HEK293T (cell line): ENCODE data around the gene ABCC10.

Source experiments
- CTCF ChIA-PET: fragments of 350-600 bp; formaldehyde crosslinking; extraction: SDS; loops from one replicate; lab custom pipeline; 2021; ENCODE audit warnings: antibody characterized with exemption, inconsistent platforms; lab: Yijun Ruan, JAX
- POLR2A ChIA-PET: fragments of 350-600 bp; formaldehyde crosslinking; extraction: SDS; loops from one replicate; lab custom pipeline; 2020; ENCODE audit warnings: antibody characterized with exemption, inconsistent platforms; lab: Yijun Ruan, JAX
- DNase-seq: peaks from one replicate; pipeline ENCODE4 v3.0.0; 2012; ENCODE audit warnings: mixed read lengths; ENCODE audit errors: extremely low spot score
- ARNT ChIP-seq: fragments of 450-650 bp; IDR thresholded peaks from 2 replicates; pipeline ENCODE4 v1.6.1; 2017; ENCODE audit warnings: mild to moderate bottlenecking
- BHLHE40 ChIP-seq: fragments of 450-650 bp; IDR thresholded peaks from 2 replicates; pipeline ENCODE4 v1.6.1; 2016; ENCODE audit warnings: mild to moderate bottlenecking, moderate library complexity, borderline replicate concordance
- CTBP1 ChIP-seq: fragments of 450-650 bp; IDR thresholded peaks from 2 replicates; pipeline ENCODE4 v1.6.1; 2016; ENCODE audit warnings: borderline replicate concordance
- ELF4 ChIP-seq: fragments of 450-650 bp; IDR thresholded peaks from 2 replicates; pipeline ENCODE4 v1.6.1; 2017; ENCODE audit warnings: antibody characterized with exemption
- FOXA1 ChIP-seq: fragments of 450-650 bp; IDR thresholded peaks from 2 replicates; pipeline ENCODE4 v1.6.1; 2016; ENCODE audit warnings: mild to moderate bottlenecking
- FOXK2 ChIP-seq: fragments of 450-650 bp; IDR thresholded peaks from 2 replicates; pipeline ENCODE4 v1.6.1; 2016; ENCODE audit warnings: mild to moderate bottlenecking
- FOXM1 ChIP-seq: fragments of 450-650 bp; IDR thresholded peaks from 2 replicates; pipeline ENCODE4 v1.6.1; 2017; ENCODE audit warnings: mild to moderate bottlenecking, borderline replicate concordance
- HDGF ChIP-seq: fragments of 450-650 bp; IDR thresholded peaks from 2 replicates; pipeline ENCODE4 v1.6.1; 2017; ENCODE audit warnings: antibody characterized with exemption, borderline replicate concordance
- L3MBTL2 ChIP-seq: fragments of 450-650 bp; conservative IDR thresholded peaks from 2 replicates; pipeline ENCODE4 v1.6.1; 2016; ENCODE audit warnings: mild to moderate bottlenecking
- LEF1 ChIP-seq: fragments of 450-650 bp; IDR thresholded peaks from 2 replicates; pipeline ENCODE4 v1.6.1; 2017; ENCODE audit warnings: mild to moderate bottlenecking, borderline replicate concordance
- NFRKB ChIP-seq: fragments of 450-650 bp; IDR thresholded peaks from 2 replicates; pipeline ENCODE4 v1.6.1; 2016; ENCODE audit warnings: mild to moderate bottlenecking, moderate library complexity
- SP1 ChIP-seq: fragments of 450-650 bp; IDR thresholded peaks from 2 replicates; pipeline ENCODE4 v1.6.1; 2017
- SUZ12 ChIP-seq: fragments of 450-650 bp; IDR thresholded peaks from 2 replicates; pipeline ENCODE4 v1.6.1; 2016; ENCODE audit warnings: mild to moderate bottlenecking
- TARDBP ChIP-seq: fragments of 450-650 bp; IDR thresholded peaks from 2 replicates; pipeline ENCODE4 v1.6.1; 2016
- ZNF384 ChIP-seq: fragments of 450-650 bp; IDR thresholded peaks from 2 replicates; pipeline ENCODE4 v1.6.1; 2016
- TF ChIP-seq, protein P1 (sequence below): fragments of 450-650 bp; IDR thresholded peaks from 2 replicates; pipeline ENCODE4 v1.6.1; 2016

The ABCC10 gene

DNA sequence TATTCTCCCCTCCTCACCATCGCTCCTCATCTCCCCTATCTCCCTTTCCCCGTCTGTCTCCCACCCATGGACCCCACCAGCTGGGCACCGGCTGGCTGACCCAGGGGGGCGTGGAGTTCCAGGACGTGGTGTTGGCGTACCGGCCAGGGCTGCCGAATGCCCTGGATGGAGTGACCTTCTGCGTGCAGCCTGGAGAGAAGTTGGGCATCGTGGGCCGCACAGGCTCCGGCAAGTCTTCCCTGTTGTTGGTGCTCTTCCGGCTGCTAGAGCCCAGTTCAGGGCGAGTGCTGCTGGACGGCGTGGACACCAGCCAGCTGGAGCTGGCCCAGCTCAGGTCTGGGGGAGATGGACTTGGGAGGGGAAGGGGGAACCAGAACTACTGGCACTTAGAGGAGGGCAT, 20.3 kb downstream of the ABCC10 start:
- POLR2A ChIA-PET, result no interaction called here
- DNase-seq, result no peak
- TF ChIP-seq L3MBTL2 (no peak), LEF1 (no peak), NFRKB (no peak), ARNT (no peak), ELF4 (no peak), FOXK2 (no peak), FOXM1 (no peak), ZNF384 (no peak), BHLHE40 (no peak), SUZ12 (no peak), TARDBP (no peak), CTBP1 (no peak), SP1 (no peak), FOXA1 (no peak), HDGF (no peak)
- TF ChIP-seq, protein P1, sequence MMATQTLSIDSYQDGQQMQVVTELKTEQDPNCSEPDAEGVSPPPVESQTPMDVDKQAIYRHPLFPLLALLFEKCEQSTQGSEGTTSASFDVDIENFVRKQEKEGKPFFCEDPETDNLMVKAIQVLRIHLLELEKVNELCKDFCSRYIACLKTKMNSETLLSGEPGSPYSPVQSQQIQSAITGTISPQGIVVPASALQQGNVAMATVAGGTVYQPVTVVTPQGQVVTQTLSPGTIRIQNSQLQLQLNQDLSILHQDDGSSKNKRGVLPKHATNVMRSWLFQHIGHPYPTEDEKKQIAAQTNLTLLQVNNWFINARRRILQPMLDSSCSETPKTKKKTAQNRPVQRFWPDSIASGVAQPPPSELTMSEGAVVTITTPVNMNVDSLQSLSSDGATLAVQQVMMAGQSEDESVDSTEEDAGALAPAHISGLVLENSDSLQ, result no peak
- CTCF ChIA-PET, result no interaction called here

DNA sequence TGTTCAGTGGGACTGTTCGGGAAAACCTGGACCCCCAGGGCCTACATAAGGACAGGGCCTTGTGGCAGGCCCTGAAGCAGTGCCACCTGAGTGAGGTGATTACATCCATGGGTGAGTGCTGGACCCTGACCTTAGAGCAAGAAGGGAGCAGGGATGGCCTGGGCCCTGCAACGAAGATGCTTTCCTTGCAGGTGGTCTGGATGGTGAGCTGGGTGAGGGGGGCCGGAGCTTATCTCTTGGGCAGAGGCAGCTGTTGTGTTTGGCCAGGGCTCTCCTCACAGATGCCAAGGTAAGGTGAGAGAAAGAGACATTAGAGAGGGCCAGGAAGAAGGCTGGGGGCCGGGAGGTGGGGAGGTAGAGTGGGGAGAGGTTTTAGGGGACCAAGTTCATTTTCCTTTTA, 21.6 kb downstream of the ABCC10 start:
- TF ChIP-seq, protein P1, result no peak
- POLR2A ChIA-PET, result no interaction called here
- DNase-seq, result no peak
- CTCF ChIA-PET, result interaction anchor here (0.7 kb wide), 1 partner anchor 48 kb away, joined by 4 read pairs; no protein-coding TSS in a partner anchor

DNA sequence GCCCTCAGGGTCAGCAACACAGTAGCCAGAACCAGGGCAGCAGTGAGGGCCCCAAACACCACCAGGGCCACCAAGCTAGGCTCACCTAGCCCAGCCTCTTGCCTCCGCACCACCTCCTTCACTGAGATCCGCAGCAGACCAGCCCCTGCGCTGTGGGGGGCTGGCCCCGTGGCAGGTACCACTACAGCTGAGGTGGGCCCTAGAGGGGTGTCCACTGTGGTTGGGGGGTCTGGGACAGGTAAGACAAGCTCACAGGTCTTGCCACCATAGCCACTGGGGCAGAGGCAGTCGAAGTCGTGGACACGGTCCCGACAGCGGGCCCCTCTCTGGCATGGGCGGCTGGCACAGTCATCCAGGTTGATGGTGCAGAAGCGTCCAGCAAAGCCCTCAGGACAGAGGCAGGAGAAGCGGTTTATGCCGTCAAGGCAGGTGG, 23.4 kb downstream of the ABCC10 start:
- DNase-seq, result no peak
- ChIA-PET POLR2A (interaction anchor here (1.4 kb wide), 1 partner anchor 23 kb away, joined by 4 read pairs; the partner anchor contains the start of gene ABCC10), CTCF (no interaction called here)
- TF ChIP-seq SP1 (no peak), FOXK2 (no peak), ARNT (no peak), FOXM1 (no peak), SUZ12 (no peak), L3MBTL2 (no peak), FOXA1 (no peak), NFRKB (no peak), ZNF384 (no peak), TARDBP (no peak), BHLHE40 (no peak), HDGF (no peak), LEF1 (no peak), CTBP1 (no peak), ELF4 (no peak)
- TF ChIP-seq, protein P1, result no peak

DNA sequence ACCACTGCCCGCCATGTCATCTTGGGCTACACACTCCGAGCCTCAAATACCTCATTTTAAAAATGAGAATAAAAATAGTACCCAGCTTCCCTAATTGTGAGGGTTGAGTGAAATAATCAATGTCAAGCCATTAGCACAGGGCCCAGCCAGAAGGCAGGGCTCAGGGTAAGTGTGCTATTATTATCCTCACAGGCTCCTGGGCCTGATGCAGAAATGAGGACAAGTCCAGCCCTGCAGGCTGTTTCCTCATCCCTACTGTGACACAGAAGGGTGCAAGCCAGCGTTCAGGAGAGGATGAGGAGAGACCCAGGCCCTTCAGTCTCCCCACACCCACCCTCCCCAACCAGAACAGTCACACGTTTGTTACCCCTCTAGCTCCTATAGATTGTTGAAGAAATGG, 24.0 kb downstream of the ABCC10 start:
- DNase-seq, result no peak
- TF ChIP-seq, protein P1, result no peak
- no peak for TF ChIP-seq TARDBP
- no peak for TF ChIP-seq FOXA1
- TF ChIP-seq L3MBTL2, result no peak
- TF ChIP-seq ELF4, result no peak
- TF ChIP-seq LEF1, result no peak
- TF ChIP-seq ZNF384, result no peak
- TF ChIP-seq ARNT, result no peak
- TF ChIP-seq FOXK2, result no peak
- TF ChIP-seq CTBP1, result no peak
- TF ChIP-seq SP1, result no peak
- no peak for TF ChIP-seq SUZ12
- no peak for TF ChIP-seq NFRKB
- no peak for TF ChIP-seq FOXM1
- TF ChIP-seq BHLHE40, result no peak
- TF ChIP-seq HDGF, result no peak
- CTCF ChIA-PET, result no interaction called here
- POLR2A ChIA-PET, result interaction anchor here (1.4 kb wide), 1 partner anchor 24 kb away, joined by 4 read pairs; the partner anchor contains the start of gene ABCC10

DNA sequence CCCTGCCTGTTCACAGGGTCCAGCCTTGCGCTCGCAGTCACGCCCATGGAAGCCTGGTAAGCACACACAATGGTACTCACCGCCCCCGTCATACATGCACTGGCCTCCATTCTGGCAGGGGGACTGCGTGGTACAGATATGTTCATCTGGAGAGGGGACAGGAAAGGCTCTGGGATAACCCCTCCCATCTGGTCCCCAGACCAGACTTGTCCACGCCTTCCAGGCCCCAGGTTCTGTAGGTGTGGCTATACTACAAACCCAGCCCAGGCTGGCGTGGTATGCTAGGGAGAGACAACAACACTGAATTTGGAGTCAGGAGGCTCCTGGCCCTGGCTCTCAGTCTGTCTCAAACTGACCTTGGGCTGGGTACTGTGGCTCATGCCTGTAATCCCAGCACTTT, 24.6 kb downstream of the ABCC10 start:
- POLR2A ChIA-PET, result interaction anchor here (0.8 kb wide), 1 partner anchor 26 kb away, joined by 4 read pairs; the partner anchor contains the start of gene TJAP1
- DNase-seq, result no peak
- CTCF ChIA-PET, result interaction anchor here (1.0 to 1.2 kb wide), 2 partner anchors 44 to 54 kb away, joined by 3 to 5 read pairs; no protein-coding TSS in a partner anchor
- TF ChIP-seq, protein P1, result no peak
- TF ChIP-seq SUZ12, result no peak
- TF ChIP-seq FOXK2, result no peak
- no peak for TF ChIP-seq TARDBP
- TF ChIP-seq SP1, result no peak
- no peak for TF ChIP-seq FOXA1
- no peak for TF ChIP-seq L3MBTL2
- TF ChIP-seq NFRKB, result no peak
- no peak for TF ChIP-seq ARNT
- TF ChIP-seq CTBP1, result no peak
- TF ChIP-seq LEF1, result no peak
- no peak for TF ChIP-seq HDGF
- no peak for TF ChIP-seq FOXM1
- TF ChIP-seq ZNF384, result no peak
- no peak for TF ChIP-seq BHLHE40
- no peak for TF ChIP-seq ELF4
